ENCODE results near the gene IFNA6.

DNA sequence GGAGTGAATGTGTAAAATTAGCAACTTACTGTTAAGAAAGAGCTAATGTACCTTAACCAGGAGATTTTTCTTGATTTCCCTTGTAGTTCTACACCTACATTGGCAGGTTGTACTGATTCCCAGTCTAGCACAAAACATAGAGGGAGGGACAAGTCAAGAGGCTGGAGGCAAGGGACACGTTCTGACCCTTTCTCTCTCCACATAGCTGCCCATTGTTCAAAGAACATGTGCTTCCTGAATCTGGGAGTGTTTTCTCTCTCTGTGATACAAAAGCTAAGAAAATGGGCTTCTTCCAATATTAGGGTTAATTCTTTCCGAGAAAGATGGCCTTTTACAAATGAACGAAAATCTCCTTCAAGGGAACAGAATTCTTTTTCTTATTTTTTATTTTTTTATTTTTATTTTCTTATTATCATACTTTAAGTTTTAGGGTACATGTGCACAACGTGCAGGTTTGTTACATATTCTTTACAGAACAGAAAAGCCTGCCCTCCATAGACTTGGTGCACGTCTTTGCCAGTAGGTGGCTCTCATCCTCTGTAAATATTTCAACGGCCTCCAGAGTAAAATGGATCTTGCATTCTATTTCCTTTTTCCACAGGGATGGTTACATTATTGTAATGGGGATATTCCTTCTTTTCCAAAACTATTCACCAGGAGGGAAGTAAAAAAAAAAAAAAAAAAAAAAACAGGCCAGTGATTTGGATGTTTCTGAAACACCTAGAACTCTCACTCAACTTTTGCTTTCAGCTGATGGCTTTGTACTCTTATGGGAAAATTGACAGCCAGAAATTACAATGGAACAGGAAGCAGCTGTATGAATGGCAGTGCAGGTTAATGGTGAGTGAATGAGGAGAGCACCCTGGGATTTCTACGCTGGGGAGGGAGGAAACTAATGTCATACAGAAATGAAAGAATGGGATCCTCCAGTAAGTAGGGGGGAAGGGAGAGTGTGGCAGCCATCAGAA lies 32.4 kb downstream of the IFNA6 start:
- TF ChIP-seq, protein P1, sequence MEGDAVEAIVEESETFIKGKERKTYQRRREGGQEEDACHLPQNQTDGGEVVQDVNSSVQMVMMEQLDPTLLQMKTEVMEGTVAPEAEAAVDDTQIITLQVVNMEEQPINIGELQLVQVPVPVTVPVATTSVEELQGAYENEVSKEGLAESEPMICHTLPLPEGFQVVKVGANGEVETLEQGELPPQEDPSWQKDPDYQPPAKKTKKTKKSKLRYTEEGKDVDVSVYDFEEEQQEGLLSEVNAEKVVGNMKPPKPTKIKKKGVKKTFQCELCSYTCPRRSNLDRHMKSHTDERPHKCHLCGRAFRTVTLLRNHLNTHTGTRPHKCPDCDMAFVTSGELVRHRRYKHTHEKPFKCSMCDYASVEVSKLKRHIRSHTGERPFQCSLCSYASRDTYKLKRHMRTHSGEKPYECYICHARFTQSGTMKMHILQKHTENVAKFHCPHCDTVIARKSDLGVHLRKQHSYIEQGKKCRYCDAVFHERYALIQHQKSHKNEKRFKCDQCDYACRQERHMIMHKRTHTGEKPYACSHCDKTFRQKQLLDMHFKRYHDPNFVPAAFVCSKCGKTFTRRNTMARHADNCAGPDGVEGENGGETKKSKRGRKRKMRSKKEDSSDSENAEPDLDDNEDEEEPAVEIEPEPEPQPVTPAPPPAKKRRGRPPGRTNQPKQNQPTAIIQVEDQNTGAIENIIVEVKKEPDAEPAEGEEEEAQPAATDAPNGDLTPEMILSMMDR (IDR thresholded peaks at IDR 0.05) = peak; percentile 43 to 71 (median 61)
- no peak for TF ChIP-seq POLR2A (IDR thresholded peaks at IDR 0.05)

All from adrenal gland (tissue), 5 donors.